ENCODE measurements around the gene CDC6.
A peak's percentile ranks its signal among the peaks of the same experiment; 100 is the strongest.

CDC6 gene

GRCh38 chr17:40325156-40326013, 37.7 kb downstream of the CDC6 start:
- no peak for DNase-seq

- DNase-seq: no peak
Observed at GRCh38 chr17:40326014-40326831, 38.5 kb downstream of the CDC6 start.

- no peak for DNase-seq
Observed at GRCh38 chr17:40326832-40327199, 39.1 kb downstream of the CDC6 start.

GRCh38 chr17:40327244-40327729, 39.6 kb downstream of the CDC6 start:
- DNase-seq: no peak

GRCh38 chr17:40327735-40328385, 40.2 kb downstream of the CDC6 start:
- no peak for DNase-seq

- no peak for DNase-seq
Observed at GRCh38 chr17:40328386-40328766, 40.7 kb downstream of the CDC6 start.

DNA sequence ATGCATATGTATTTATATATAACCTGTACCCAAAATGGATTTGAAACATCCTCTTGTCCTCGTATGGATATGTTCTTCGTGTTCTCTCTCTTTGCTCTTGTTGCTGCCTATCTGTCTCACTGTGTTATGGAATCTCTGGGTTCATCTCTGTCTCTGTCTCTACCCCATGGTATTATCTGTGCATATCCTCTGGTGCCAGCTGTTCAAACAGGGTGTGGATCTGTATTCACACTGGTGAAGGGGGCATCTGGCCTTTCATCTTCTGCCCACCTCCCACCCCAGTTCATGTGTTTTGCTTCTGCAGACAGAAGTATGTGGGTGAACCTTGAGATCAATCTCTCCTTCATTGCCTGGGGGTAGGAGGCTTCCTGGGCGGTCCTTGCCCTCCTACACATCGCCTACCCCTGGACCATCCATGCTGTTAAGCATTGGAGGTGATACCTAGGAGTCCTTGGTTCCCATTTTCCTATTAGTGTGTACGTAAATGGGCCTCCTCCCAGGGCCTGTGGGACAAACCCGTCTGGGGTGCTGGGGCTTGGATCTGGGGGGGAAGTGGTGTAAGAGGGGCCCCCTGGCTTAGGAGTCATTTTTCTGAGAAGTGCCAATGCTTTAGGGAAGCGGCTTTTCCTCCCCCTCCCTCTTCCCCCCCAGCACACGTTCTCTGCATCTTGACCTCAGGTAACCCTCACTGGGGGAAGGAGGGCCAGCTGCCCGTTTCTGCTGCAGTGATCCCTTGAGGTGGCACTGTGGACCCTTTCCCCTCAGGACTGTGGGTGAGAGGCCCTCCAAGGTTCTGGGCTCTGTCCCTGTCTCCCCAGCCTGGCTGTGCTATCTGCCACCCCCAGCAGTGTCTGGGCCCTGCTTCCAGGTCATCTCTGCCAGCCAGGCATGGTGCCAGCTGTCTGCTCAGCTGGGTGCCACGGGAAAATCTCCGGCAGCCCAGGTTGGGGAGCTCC, 42.4 kb downstream of the CDC6 start:
- DNase-seq: no peak

- DNase-seq: no peak
Observed at GRCh38 chr17:40330850-40331470, 43.3 kb downstream of the CDC6 start.

DNA sequence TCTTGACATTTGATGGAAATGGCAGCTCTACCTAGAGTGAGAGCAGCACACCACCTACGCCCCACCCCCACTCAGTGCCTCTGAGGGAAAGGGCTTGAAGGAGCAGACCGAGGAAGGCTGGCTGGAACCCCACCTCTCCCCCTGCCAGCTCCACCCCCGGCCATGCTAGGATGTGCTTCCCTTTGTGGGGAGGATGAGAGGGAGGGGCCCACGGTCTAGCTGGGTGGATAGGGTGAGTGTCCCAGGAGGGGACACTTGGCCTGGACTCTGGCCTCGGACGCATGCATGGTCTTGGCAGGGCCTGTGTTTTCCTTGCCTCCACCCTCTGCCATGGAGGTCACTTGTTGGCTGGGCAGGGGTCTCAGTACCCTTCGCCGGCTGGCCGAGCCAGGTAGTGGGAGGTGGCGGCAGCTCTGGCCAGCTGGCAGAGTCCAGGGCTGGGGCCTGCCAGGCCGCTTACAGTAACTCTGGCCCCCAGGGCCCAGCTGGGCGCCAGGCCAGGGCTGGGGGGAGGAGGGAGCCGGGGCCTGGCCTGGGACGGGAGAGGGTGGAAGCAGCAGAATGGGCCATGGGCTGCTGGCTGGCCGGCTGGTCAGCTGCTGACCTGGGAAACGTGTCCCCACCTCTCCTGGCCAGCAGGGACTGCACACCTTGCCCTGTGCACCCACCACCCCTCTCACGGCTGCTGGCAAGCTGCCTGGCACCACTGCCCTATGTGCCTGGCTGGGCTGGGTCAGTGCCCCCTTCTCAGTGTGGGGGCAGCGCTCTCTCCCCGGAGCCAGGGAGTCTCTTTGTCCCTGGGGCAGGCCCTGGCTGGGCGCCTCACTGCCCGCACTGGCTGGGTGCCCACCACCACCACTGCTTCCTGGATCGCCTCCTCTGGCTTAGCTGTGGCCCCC, 44.3 kb downstream of the CDC6 start:
- no peak for DNase-seq

GRCh38 chr17:40333781-40334448, 46.2 kb downstream of the CDC6 start:
- DNase-seq: no peak

DNA sequence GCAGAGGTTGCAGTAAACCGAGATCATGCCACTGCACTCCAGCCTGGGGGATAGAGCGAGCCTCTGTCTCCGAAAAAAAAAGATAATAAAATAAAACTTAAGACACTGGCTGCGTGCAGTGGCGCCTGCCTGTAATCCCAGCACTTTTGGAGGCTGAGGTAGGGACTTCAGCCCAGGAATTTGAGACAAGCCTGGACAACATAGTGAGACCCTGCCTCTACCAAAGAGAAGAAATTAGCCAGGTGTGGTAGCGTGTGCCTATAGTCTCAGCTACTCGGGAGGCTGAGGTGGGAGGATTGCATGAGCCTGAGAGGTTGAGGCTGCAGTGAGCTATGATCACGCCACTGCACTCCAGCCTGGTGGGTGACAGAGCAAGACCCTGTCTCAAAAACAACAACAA, 47.9 kb downstream of the CDC6 start:
- DNase-seq: no peak

- DNase-seq: no peak
Observed at GRCh38 chr17:40337351-40337750, 49.7 kb downstream of the CDC6 start.

DNA sequence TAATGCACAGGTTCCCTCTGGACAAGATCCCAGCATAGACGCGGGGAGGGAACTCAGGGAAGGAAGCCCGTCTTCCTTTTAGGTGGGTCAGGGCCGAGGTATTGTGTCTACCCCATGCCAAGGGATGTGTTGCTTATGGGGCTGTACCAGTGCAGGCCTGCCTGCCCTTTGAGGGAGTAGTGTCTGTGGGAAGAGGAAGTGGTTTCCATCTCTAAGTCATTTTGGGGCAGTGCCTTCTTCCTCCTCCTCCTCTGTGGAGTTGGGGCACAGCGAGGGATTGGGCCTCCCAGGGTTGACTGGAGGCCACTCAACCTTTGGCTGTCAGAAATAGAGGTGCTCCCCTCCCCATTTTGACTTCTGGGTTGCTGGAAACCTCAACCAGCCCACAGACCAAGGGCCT, 50.4 kb downstream of the CDC6 start:
- no peak for DNase-seq

GRCh38 chr17:40338941-40339649, 51.4 kb downstream of the CDC6 start:
- no peak for DNase-seq

DNA sequence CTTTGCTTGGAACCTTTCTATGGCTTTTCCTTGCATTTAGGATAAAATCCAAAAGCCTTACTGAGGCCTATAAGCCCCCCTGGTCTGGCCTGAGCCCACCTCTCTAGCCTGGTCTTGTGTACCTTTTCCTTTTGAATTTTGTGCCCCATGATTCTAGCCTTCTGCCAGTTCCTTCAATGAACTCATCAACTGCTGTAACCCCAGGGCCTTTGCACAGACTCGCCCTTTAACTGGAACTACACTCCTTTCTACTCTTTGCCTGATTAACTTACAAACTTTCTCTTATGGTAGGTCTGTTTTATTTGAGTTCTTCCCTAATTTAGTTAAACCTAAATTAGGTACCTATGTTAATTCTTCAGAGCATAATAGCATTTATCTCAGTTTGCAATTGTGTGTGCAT, 52.6 kb downstream of the CDC6 start:
- no peak for DNase-seq

GRCh38 chr17:40340880-40341807, 53.5 kb downstream of the CDC6 start:
- peak; percentile 72 for DNase-seq

DNA sequence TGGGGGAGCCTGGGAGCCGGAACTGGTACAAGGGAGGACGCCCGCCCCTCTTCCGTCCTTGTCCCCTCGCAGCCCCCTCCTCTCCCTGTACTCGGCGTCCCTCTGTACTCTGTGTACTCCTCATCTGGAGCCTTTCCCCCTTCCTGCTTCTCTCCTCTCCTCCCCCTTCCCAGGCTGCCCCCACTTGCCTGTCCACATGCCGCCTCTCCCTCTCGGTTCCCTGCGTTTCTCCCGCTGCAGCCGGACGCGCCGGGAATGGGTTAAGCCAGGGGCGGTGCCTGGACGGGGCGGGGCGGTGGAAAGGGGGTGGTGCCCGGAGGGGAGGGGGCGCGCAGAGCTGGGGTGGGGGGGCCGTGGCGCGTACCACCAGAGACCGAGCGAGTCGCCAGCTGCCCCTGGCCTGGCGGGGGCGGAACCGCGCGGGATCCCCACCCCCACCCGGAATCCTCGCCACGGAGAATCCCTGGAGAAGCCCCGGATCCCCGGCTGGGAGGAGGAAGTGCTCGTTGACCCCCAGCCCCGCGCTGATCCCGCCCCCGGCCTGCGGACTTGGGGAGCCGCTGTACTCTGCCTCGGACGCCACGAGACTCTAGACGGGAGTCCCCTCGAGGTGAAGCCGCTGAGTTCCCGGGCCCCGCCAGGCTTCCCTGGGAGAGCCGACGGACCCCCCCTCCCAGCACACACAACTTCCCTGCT, 54.3 kb downstream of the CDC6 start:
- DNase-seq: peak; percentile 82

Measured in 8988T (cell line).